T-helper 9 cell (primary cell): ENCODE measurements around the gene SELENON.
A peak's percentile ranks its signal among the peaks of the same experiment; 100 is the strongest.
"Not testable (repeated sequence)": the region's sequence is repeated elsewhere in the genome, so short reads cannot be mapped to it uniquely, and the experiment has no call there.

ENCODE experiments used
- DNase-seq: peaks from one replicate; pipeline ENCODE4 v3.0.0-alpha.2; 2020

SELENON gene

GRCh38 chr1:25832336-25833037 is 32.5 kb downstream of the SELENON start:
- DNase-seq, result no peak

GRCh38 chr1:25833158-25833557 is 33.2 kb downstream of the SELENON start:
- DNase-seq, result no peak

GRCh38 chr1:25834894-25835293 is 34.9 kb downstream of the SELENON start:
- no peak for DNase-seq

GRCh38 chr1:25836695-25837094 is 36.7 kb downstream of the SELENON start:
- DNase-seq, result no peak

- DNase-seq, result no peak
These were observed 37.4 kb downstream of the SELENON start for GRCh38 chr1:25837262-25837875.

GRCh38 chr1:25839808-25840207 is 39.8 kb downstream of the SELENON start:
- not testable (repeated sequence) for DNase-seq

GRCh38 chr1:25843483-25843882 is 43.5 kb downstream of the SELENON start:
- no peak for DNase-seq

GRCh38 chr1:25844536-25845337 is 44.7 kb downstream of the SELENON start:
- DNase-seq, result no peak

- DNase-seq, result no peak
These were observed 45.7 kb downstream of the SELENON start for GRCh38 chr1:25845664-25846063.

GRCh38 chr1:25847929-25848328 is 47.9 kb downstream of the SELENON start:
- DNase-seq, result no peak

- no peak for DNase-seq
These were observed 48.5 kb downstream of the SELENON start for GRCh38 chr1:25848531-25848930.

GRCh38 chr1:25854554-25854953 is 54.6 kb downstream of the SELENON start:
- no peak for DNase-seq

GRCh38 chr1:25856856-25857255 is 56.9 kb downstream of the SELENON start:
- DNase-seq, result no peak

GRCh38 chr1:25858494-25858893 is 58.5 kb downstream of the SELENON start:
- no peak for DNase-seq

GRCh38 chr1:25858906-25859789 is 59.2 kb downstream of the SELENON start, which contains the start of gene AUNIP:
AUNIP (minus strand) TSS chr1:25859457; CDS start chr1:25859357, 100 bp downstream.
- peak; percentile 87 for DNase-seq

- DNase-seq, result no peak
These were observed 61.6 kb downstream of the SELENON start for GRCh38 chr1:25861316-25862286.

- no peak for DNase-seq
These were observed 62.9 kb downstream of the SELENON start for GRCh38 chr1:25862785-25863485.

GRCh38 chr1:25863486-25864262 is 63.7 kb downstream of the SELENON start:
- DNase-seq, result no peak

GRCh38 chr1:25864434-25864833 is 64.4 kb downstream of the SELENON start:
- DNase-seq, result no peak

- no peak for DNase-seq
These were observed 66.3 kb downstream of the SELENON start for GRCh38 chr1:25866288-25866687.
